ENCODE data around the gene CACNG4.

The CACNG4 gene

DNA sequence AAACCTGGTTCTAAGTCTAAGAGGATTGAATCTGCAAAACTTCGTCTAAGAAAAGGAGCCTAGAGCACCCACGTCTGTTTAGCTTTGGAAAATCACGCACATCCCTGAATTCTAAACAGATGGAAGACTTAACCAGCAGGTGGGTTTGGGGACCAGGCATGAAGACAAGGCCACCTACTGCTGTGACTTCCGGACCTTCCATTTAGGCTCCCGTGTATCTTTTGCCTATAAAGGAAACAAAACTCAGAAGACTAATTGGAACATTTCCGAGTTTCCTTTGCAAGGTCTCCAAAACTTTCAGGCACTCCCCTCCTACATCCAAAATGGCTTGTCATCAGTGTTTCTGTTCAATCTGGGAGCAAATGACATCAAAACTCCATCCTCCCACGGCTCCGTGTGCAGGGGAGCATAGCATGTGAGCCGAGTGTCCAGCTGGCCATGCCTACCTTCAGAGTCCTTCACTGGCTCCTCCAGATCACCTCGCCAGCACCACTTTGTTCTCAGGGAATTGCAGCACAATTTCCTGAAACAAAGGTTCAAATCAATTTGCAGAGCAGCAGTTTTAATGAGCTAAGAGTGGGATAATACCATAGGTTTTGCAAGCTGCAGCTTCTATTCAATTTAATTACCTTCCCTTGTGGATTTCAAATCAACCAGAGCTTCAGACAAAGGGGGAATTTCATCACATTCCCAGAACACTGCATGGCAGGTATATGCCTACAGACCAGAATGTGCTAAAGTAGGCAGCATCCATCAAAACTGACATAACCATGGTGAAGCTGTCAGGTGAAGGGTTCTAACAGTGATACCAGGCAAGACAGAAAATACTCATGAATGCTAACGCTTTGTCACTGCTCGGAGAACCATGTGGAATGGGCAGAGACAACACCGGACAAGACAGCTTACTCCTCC lies 103.3 kb downstream of the CACNG4 start:
- DNase-seq, result no peak

DNA sequence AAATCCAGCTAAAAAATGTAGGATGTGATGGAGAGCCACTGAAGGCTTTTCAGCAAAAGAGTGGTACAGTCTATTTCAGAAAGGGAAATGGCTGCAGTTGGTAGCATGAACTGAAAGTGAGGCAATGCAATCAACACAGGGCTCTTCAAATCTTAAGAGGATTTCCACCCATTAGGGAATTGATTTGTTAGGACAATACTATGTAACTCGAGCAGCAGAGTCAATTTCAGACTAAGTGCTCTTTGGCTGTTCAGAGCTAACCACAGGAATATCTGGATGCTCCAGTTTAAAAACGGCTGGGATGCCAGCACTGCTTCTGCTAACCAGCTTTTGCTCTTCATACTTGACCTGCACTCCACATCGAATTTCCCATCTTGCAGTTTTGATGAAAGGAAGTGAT lies 104.5 kb downstream of the CACNG4 start:
- DNase-seq, result no peak

DNA sequence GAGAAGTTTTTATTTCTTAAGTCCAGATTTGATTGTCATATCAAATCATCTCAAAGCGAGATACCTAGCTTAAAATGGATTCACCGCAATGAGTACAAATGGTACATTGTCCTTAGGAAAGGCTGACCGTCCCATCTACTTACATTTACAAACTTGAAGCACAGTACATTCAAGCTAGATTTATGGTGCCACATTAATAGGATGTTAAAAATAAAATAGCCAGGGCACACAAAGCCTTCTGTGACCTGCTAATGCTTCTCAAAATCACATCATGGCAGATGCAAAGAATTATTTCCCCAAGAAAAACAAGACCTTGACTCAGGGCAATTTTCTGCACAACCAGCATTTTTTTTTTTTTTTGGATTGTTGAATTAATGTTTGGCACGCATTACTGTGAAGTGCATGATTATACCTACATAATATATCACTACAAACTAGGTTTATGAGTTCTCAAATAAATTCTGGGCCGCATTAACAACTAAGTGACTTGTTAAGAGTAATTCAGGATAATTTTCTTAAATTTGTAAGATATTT lies 105.2 kb downstream of the CACNG4 start:
- DNase-seq, result no peak

DNA sequence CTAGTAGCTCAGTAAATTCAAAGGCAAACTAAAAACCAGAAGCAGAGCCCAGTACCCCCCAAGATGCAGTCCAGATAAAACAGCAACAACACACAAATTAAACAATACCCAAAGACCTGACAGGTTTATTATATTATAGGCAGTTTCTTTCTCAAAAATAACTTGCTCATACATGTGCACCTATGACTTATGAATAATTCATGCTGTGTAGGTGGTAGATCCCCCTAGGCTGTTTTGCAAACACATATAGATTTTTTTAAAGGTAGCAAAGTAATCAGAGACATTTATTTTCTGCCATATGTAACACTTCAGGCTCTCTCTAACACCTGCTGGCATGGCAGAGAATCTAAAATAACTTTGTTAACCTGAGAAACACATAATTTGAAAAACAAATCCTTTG lies 107.1 kb downstream of the CACNG4 start:
- no peak for DNase-seq

DNA sequence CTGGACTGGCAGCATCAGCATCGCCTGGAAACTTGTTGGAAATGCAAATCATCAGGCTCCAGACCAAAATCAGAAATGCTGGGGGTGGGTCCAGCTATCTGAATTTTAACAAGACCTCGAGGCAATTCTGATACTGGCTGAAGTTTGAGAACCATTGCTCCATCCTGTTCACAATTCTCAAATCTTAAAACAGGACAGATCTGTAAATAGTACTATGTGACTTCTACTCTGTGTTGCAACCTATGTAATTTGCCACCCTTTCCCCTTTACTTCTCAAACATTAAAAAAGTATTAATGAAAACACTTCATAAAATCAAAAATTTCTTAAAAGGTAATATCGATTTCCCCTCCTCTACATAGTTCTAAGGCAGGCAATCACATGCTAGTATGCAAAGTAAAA lies 108.4 kb downstream of the CACNG4 start:
- DNase-seq, result no peak

DNA sequence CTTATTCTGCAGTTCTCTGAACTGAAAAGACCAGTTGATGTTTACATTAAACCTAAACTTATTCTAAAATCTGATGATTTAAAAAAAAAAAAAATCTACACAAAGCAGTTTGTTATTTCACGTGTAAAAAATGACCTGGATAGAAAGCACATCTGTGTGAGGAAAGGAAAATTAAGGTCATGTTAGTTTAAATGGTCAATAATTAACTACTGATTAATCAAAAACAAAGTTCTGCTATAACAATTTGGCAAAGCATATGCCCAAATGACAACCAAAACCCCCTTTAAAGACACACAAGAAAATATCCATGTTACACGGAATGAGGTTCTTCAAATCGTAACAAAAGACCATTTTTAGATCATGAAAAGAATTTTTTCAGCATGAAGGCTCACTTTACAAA lies 110.3 kb downstream of the CACNG4 start:
- no peak for DNase-seq

DNA sequence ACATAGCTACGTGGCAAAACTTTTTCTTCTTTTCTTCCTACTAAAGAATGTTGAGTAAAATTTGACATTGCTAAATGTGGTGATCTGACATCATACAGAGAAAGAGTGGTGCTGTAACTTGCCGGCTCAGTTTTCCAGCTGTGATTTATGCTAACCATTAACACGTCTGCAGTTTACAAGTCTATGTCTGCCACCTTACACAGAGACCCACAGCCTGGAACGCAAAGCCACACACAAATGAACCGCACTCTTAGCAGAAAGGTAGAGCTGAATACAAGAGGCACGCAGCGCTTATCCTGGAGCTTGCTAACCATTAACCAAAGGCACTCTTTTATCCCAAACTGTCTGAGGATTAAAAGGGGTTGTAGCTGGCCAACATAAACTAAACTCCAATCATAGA lies 111.8 kb downstream of the CACNG4 start:
- no peak for DNase-seq

DNA sequence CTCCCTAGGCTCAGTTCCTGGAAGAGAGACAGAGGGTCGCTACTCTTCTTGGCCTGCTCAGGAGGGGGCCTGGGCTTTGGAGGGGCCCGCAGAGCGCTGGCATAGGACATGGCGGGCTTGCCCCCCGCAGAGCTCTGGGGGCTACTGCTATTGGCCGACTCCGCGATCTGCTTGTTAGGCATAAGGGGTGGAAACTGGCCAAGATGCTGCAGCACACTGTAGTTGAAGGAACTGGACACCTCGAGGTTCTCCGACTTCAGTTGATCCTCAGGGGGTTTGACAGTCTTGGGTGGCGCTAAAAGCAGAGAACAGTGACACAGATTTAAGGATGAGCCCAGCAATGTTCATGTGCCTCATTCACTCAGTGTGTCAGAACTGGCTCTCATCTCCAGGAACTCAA lies 113.8 kb downstream of the CACNG4 start:
- no peak for DNase-seq

DNA sequence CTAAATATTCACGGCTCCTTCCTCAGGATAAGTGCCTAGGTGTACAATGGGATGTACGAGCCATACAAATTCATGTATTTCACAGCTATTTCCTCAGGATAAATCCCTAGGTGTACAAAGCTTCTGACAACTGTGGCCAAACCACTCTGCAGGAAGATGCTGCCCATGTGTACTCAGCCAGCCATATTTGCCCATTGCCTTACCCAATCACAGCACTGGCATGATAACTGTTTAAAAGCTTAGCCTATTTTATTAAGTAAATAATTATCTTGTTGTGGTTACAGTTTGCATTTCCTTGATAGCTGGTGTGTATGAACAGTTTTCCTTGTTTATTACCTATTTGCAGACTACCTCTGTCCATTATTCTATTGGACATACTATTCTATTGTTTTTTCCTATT lies 115.0 kb downstream of the CACNG4 start:
- no peak for DNase-seq

DNA sequence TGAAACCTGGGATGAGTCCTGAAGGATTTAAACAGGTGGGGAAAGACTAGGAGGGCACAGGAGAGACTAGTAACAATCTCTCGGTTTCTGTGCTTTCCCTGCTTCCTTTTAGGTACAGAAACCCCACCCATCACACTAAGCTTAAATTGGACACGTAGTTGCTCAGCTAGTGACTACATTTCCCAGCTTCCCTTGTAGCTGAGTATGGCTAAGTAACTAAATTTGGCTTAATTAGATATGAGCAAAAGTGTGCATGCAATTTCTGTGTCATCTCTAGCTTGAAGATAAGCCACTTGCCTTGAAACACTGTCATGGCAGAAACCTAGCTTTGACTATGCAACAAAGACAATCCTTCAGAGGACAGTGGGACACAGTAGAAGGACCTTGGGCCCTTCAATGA lies 116.3 kb downstream of the CACNG4 start:
- no peak for DNase-seq

DNA sequence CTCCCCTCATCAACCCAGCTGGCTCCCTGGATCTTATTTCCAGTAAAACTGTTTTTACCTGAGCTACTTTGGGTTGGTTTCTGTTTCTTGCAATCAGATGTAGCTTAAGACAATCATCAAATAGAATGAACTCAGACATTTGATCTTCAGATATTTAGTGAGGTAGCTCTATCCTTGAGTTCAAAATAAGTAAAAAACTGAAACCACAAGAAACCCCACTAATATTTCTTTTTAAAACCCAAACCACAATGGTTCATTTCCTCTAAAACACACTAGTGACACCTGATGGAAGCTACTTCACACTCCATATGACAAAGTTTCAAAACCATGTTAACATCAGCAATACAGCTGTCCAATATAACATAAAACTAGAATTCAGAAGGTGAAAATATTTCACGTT lies 117.6 kb downstream of the CACNG4 start:
- DNase-seq, result peak; percentile 18
